NCI-H82 treated with DMSO at 0.1 percent for 48 hours (cell line): ENCODE data around the gene APBB2.
A peak's percentile ranks its signal among the peaks of the same experiment; 100 is the strongest.

ENCODE experiments used
- DNase-seq: peaks from one replicate; lab custom pipeline; 2025; ENCODE audit not compliant: unreplicated experiment; lab: John Stamatoyannopoulos, UW

The APBB2 gene

DNA sequence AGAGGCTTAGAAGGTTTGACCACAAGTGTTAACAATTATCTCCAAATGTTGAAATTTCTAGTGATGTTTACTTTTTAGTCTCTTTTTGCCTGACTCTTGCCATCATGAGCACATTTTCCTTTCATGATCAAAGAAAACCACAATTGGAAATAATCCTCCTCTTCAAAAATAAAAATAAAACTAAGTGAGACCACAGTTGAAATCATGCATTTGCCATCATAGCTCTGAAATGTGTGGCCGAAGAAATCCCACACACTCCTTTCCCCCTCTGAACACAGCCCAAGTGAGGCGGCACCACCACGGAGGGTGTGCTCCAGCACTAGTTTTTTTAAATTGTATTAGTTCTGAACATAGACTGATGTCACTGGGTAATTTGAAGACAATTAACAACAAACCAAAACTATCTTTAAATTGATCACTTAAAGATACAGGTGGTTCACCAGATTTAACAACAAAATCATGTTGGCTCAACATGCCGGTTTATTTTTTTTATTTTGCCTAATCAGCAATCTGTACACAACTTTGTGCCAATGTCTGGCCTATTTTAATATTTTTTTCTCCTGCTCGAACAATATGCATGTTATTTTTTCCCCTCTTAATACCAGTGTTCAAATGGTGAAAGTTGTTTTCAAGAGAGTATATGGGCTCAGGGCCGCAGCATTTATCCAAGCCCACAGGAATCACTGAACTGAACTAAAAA, 17.6 kb downstream of the APBB2 start:
- DNase-seq: no peak

DNA sequence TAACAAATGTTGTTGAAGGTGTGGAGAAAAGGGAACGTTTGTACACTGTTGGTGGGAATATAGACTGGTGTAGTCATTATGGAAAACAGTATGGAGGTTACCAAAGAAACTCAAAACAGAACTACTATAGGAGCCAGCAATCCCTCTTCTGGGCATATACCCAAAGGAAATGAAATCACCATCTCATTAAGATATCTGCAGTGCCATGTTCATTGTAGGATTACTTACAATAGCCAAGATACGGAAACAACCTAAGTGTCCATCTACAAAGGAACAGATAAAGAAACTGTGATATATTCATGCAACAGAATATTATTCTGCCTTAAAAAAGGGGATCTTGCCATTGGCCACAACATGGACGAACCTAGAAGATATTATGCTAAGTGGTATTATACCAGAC, 22.2 kb downstream of the APBB2 start:
- no peak for DNase-seq

DNA sequence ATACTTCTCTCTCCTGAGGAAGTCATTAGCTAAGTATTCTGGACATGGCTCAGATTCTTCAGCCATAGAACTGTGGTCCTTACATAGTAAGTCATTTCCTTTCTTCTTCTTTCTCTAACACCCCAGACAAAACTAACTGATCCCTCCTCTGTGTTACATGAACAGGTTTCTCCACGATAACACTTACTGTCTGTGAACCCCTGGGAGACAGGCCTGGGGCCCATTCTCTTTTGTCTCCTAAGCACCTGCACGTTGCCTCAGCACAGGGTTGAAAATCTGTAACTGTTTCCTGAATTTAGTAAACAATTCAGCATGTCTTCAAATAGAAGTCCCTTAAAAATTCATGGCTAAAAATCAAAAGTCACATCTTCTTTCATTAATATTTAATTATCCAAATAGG, 24.7 kb downstream of the APBB2 start:
- no peak for DNase-seq

DNA sequence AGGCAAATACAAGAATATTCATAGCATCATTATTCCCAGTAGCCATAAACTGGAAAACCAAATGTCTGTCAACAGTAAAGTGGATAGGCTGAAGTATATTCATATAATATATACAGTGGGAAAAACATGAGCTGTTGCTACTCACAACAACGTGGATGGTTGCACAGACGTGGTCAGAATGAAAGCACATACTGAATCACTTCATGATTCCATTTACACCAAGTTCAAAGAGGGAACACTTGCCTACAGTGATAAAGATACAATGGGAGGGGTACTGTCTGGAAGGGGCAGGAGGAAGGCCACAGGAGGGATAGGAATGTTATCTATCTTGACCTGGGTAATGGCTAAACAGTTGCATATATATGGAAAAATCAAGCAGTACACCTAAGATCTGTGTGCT, 25.3 kb downstream of the APBB2 start:
- DNase-seq: no peak

DNA sequence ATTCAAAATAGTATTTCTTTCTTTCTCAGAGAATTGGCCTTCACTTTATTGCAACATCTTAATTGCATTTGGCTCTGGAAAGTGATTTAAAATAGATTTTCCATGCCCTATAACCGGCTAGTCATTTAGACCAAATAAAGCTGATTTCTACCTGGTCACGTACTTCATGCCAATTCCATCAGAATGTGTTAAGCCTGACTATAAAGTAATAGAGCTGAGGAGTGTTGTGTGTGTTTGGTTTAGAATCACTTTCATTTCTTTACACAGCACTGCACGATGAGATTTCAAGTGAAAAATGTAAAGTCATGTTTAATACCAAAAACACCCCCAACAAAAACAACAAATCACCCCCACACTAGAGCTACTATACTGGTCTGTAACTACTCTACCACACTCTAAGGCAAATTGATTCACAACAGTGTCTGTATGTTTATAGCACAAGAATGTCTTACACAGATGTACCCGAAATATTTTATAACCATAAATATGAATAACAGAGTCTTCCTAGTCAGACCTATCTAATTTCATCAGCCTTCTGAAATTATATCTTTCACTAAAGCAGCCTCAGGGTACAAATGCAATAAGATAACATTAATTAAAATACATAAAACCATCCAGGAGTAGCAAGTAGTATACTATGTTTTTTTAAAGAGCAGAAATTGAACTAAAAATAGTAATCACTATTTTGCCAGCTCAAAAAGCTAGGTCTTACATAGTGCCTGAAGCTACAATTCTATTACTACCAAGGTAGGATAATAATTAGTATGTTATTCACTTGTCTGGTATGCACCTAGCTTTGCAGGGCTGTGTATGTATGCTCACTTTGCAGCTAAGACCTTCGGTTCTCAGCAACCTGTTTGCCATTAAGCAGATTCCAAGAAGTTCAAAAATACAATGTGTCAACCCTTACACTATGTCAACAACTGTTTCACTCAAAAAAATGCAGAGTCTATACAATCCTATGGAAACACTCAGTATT, 28.4 kb downstream of the APBB2 start:
- DNase-seq: no peak

DNA sequence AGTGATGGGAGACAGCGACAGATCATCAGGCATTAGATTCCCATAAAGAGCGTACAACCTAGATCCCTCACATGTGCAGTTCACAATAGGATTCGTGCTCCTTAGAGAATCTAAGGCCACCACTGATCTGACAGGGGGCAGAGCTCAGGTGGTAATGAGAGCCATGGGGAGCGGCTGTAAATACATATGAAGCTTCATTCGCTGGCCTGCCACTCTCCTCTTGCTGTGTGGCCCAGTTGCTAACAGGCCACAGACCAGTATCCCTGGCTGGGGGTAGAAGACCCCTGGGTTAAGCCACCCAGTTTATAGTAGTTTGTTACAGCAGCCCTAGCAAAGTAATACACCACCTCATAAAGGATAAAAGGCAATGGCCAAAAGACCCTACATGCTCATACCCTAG, 30.3 kb downstream of the APBB2 start:
- no peak for DNase-seq

DNA sequence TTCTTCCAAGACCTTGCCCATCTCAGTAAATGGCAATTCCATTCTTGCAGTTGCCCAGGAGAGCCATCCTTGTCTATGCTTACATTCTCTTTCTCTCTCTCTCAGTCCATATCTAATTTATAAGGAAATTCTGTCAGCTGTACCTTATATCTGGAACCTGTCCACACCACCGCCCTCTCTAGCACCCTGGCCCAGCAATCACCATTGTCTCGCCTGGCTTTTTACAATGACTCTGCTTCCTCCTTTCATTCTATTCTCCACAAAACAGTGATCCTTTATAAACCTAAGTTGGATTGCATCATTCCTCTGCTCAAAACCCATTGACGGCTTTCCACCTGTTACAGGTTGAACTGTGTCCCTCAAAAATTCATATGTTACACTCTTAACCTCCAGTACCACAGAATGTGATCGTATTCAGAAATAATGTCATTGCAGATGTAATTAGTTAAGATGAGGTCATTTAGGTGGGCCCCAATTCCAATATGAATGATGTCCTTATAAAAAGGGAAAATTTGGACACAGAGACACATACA, 31.3 kb downstream of the APBB2 start:
- DNase-seq: no peak

DNA sequence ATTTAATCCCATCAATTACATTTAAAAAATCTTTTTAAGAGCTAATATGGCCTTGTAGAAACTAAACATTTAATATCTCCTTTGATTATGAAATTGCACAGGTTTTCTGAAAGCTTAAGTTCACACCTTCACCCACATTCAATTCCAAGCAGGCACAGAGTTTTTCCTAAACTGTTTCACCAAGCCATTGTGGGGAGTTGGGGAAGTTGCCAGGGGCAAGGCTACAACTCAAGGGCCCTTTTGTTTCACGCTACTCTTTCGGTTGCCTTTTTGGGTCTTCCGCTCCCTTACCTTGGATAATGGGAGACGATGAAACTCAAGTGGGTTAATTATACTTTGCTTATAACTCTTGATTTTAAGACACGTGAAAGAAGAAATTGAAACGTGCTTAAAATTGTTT, 33.3 kb downstream of the APBB2 start:
- no peak for DNase-seq

DNA sequence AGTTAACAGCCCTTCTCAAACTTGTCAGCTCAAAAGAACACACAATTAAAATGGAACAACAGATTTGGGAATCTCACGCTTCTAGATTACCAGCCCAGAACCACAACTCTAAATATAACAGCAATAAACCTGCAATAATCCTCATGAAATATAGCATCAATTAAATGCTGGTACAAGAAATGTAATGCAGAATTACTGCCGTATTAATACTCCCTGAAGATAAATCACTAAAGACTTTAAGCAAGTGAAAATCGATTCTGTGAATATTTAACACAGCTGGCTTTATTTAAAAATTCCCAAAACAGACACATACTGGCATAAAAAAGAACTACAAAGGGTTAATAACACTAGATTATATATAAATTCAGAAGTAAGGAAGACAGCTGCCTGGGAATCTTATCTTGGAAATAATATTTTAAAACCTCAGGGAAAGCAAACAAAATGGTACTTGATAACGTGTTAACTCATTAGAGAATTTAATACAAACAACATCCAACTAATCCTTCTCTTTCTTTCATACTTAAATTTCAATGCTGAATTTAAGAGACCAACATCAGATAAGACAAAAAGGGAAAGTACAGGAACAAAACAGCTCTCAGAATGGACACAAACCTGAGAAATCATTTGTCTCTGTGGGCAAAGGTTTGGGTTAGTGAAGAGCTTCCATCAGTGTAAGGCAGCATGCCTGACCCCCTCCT, 34.7 kb downstream of the APBB2 start:
- DNase-seq: no peak

DNA sequence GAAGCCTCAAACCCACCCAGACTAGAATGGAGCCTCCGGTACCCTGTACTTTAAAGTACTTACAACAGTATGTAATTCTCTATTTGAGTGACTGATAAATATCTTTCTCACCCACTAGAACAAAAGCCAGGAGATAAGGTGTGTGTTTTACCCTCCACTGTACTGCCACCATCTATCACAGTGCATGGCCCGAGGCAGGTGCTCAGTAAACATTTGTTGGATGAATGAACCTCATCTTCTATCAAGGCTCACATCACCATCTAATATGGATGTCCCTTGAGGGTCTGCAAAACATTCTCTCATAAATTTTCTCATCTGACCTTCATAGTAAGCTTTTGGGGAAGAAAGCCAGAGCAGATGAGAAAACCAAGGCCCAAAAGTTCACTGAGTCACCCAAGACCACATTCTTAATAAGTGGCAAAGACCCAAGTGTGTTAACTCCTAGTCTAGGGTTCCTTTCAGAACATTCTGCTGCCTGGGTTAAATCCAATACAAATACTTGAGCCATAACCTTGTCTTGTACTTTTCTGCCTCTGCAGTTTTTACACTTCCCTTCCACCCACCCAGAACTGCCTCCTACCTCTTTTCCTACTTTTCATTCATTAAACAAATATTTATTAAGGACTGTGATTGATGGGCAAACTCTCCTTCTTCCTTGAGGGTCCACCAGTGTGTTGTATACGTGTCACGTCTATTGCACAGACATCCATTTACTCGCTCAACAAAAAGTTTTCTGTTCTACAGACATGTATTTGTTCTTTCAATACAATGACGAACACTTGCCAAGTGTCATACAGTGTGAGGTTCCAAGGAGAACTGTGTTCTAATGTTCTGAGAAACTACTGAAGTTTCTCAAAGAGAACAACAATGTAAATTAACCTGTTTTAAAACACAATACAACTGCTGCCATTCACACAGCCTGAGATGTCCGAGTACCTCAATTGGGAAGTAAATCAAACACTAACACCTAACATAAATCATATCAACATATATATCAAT, 35.7 kb downstream of the APBB2 start:
- no peak for DNase-seq

DNA sequence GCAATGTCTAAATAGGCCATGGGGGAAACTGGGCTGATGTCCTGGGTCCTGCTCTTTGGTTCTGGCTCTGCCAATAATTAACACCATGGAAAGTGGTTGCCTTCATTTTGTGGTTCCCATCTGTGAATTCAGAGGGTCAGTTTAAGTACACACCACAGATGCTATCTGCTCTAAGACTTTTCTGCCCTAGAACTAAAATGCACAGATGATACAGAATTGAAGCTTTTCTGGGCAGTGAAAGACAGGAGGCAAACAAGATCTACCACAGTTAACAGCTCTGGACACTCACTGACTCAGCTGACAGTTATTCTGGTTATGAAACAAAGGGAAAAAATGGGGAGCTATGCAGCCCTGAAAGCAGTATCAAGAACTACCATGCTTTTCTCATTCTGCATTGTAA, 37.3 kb downstream of the APBB2 start:
- DNase-seq: no peak

DNA sequence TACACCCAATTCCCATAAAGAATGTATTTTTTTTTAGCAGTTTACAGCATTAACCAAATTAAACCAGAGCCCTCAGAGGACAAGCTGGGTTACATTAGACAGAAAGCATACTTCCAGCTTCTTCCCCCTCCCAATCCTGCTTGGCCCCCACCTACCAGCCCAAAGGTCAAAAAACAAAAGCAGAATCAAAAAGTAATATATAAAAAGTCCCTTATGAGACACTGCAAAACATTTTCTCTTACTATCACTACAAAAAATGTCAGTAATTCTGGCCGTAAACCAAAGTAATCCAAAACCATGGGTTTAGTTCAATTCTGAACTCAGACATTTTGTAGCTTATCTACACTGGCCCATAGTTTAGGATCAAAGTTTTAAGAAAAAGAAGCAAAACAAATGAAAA, 38.0 kb downstream of the APBB2 start:
- no peak for DNase-seq

DNA sequence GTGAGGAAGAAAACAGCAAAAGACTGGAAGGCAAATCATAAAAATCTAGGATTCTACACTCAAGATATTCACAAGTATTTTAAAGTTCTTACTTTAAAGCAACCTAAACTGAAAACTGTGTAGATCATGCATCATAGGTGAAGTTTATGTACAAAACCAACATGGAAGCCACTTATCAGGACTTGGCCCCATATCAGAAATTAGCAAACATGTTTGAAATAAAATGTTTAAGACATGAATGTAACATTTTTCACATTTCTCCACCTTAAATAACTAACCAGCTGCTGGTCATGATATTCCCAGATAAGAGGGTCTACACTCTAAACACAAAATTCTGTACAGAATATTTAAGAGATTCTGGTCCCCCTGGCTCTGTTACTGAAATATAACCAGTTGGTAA, 38.5 kb downstream of the APBB2 start:
- no peak for DNase-seq

DNA sequence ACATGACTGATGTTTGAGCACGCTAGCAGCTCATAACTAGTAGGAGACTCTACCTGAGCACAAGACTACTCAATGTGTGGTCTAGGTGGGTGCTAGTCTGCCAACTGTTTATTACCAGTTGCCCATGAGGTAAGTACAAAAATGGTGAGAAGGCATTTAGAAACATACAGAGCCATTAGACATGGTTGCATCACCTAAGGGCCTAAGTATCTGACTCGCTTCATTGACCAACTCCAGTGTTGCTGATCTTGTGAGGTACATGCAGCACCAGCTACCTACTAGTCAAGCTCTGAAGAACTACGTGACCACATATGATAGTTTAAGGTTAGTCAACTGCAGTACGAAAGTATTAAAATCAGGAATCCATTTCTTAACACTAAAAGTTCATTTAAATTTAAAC, 39.9 kb downstream of the APBB2 start:
- DNase-seq: no peak

DNA sequence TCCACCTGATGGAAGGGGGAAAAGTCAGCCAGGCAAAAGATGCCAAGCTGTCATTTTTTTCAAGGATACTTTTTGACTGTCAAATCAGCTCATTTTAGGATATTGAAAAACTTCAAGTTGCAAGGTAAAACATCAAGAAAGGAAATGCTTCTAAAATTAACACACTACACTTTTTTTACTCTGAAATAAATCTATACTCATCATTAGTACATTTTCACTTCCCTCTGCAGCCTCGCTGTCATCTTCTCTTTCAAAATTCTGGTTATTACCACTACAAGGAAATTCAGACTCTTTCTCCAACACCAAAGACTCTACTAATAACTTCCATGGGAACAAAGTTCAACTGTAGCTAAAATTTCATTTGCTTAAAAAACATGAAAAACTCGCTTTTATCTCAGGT, 41.6 kb downstream of the APBB2 start:
- no peak for DNase-seq

DNA sequence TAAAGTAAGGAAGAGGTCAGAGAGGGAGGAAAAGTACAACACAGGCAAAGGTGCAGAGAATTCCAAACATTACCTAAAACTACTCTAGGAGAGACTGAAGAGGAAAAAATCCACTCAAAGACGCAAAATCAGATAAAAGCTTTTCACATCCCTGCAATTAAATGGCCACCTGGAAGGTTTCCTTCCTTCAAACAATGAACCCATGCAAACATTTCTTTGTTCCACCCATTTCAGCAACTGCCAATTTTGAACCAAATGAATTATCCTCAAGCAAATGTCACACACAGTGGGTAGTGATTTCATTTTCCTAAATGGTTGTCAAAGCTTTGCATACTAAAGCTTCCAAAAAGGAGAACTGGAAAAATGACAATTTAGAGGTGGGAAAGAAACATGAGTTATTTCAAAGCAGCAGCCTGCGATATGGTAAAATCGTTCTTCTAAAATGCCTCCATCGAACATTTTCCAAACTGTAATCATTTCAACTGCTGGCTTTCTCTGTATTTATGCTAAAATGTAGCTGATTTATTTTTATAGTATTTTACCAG, 45.0 kb downstream of the APBB2 start:
- DNase-seq: no peak

DNA sequence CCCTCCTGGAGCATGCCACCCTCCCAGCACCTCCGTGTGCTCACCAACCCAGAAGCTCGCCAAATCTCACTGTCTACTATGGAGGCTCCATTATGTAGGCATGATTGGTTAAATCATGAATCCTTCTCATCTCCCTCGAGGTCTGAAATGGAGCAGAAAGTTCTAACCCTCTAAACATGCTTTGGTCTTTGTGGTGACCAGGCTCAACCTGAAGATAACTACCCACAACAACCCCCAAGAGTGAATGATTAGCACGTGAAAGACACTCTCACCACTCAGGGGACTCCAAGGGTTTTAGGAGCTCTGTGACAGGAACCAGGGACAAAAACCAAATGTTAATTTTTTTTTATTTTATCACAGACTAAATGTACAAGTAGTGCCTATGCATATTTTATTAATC, 47.2 kb downstream of the APBB2 start:
- no peak for DNase-seq

DNA sequence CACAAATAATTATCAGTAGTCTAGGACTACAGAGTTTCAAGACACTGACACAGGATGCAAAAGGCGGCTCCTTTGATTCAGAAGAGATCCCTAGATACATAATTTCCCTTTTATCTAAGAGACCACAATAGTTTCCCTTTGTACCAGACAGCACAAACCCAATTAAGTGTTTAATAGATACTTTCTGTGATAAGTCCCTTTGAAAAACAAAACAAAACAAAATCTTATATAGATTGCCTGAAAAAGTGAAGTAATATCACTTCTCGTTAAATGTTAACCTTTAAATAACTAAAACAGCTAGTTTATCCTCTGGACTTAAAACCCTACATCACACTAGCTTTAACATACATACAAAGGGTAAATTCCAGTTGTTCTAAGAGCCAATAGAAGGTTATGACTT, 49.9 kb downstream of the APBB2 start:
- no peak for DNase-seq

DNA sequence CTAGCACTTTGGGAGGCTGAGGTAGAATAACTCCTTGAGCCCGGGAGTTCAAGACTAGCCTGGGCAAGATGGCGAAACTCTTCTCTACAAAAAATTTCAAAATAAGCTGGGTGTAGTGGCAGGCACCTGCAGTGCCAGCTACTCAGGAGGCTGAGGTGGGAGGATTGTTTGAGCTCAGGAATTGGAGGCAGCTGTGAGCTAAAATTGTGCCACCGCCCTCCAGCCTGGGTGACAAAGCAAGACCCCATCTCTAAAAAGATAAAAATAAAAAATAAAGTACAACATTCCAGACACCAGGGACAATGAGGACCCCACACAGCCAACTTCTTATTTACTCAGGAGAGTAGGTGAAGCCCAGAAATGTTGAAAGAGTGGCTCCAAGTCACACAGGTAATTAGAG, 53.0 kb downstream of the APBB2 start:
- no peak for DNase-seq

DNA sequence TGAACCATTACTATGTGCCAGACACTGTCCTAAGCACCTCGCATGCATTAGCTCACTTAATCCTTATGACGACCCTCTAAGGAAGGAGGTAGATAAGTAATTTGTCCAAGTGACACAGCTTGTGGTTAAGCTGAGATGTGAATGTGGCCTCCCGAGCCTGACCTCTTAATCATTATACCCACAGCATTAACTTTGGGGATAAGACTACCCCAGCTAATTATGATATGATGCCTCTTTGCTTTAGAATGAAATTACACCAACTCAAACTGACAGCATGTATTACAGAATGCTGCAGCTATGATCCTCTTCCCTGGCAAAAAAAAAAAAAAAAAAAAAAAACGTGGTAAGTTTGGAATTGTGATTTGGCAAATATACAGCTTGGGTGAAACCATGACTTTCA, 53.5 kb downstream of the APBB2 start:
- peak; percentile 30 for DNase-seq
